CD14-positive monocyte (primary cell): ENCODE results near the gene CISH. TPM values are rescaled to one million over a fixed set of nuclear protein-coding genes. Genes with fewer than 3 reads are reported as not detected.

ENCODE experiments used
- DNase-seq, 3 donors: peaks; one replicate each; pipeline ENCODE4 v3.0.0-alpha.2; 2011 to 2022
- H2AFZ ChIP-seq: 2 replicates; pipeline ENCODE4 v1.6.0; 2012; ENCODE audit warnings: mild to moderate bottlenecking, low read depth, low read length, inconsistent platforms; ENCODE audit not compliant: insufficient read depth, poor library complexity, severe bottlenecking
- H3K27ac ChIP-seq, 2 donors: 1 replicate in 1 of 2; 2 replicates in 1 of 2; pipeline ENCODE4 v1.5.1; 2012 to 2013; ENCODE audit warnings: low read length in 2 of 2, control low read depth in 1 of 2, inconsistent platforms in 1 of 2, low read depth in 1 of 2, mild to moderate bottlenecking in 1 of 2
- H3K27me3 ChIP-seq, 2 donors: one replicate each; pipeline versions ENCODE4 v1.6.0 to v1.6.1; 2011 to 2013; ENCODE audit warnings: low read length in 2 of 2; ENCODE audit not compliant: control insufficient read depth in 2 of 2, insufficient read depth in 2 of 2
- H3K36me3 ChIP-seq, 2 donors: replicated peaks in 1 of 2; 1 replicate in 1 of 2; 2 replicates in 1 of 2; pipeline versions ENCODE4 v1.5.1 to v1.6.1; 2012 to 2013; ENCODE audit warnings: low read length in 2 of 2, control low read depth in 1 of 2, inconsistent platforms in 1 of 2, mild to moderate bottlenecking in 1 of 2; ENCODE audit not compliant: insufficient read depth in 2 of 2, control insufficient read depth in 1 of 2
- H3K4me1 ChIP-seq, 2 donors: 1 replicate in 1 of 2; 2 replicates in 1 of 2; pipeline versions ENCODE4 v1.5.1 to v1.6.1; 2012 to 2013; ENCODE audit warnings: low read length in 2 of 2, control low read depth in 1 of 2, inconsistent platforms in 1 of 2, mild to moderate bottlenecking in 1 of 2, moderate library complexity in 1 of 2; ENCODE audit not compliant: insufficient read depth in 2 of 2, control insufficient read depth in 1 of 2
- H3K4me2 ChIP-seq: replicated peaks from 2 replicates; pipeline ENCODE3; 2012; ENCODE audit warnings: low read length, moderate library complexity, mild to moderate bottlenecking; ENCODE audit not compliant: poor library complexity, severe bottlenecking; ENCODE audit errors: extremely low read depth
- H3K4me3 ChIP-seq, 3 experiments: fragments of 200-600 bp in 1 of 3; sonication (generic) in 1 of 3; replicated peaks in 1 of 3; 1 replicate in 2 of 3; 2 replicates in 1 of 3; pipeline ENCODE4 v1.5.1; 2011 to 2013; ENCODE audit warnings: low read length in 3 of 3, mild to moderate bottlenecking in 3 of 3, control low read depth in 2 of 3, low read depth in 2 of 3, inconsistent platforms in 1 of 3, moderate library complexity in 1 of 3
- H3K79me2 ChIP-seq: 2 replicates; pipeline ENCODE4 v1.6.0; 2012; ENCODE audit warnings: mild to moderate bottlenecking, control low read depth, inconsistent platforms, low read length, moderate library complexity; ENCODE audit not compliant: insufficient read depth
- H3K9ac ChIP-seq: 2 replicates; pipeline ENCODE4 v1.6.0; 2017; ENCODE audit warnings: low read length, mild to moderate bottlenecking; ENCODE audit not compliant: insufficient read depth, poor library complexity, severe bottlenecking
- H3K9me3 ChIP-seq, 2 donors: replicated peaks in 1 of 2; 1 replicate in 1 of 2; 2 replicates in 1 of 2; pipeline versions ENCODE4 v1.5.1 to v1.6.1; 2012 to 2013; ENCODE audit warnings: low read length in 2 of 2, control low read depth in 1 of 2; ENCODE audit not compliant: control insufficient read depth in 1 of 2, insufficient read depth in 1 of 2
- H4K20me1 ChIP-seq: 2 replicates; pipeline ENCODE4 v1.6.0; 2012; ENCODE audit warnings: mild to moderate bottlenecking, low read length, control low read depth, moderate library complexity; ENCODE audit not compliant: insufficient read depth
- H3K27ac Mint-ChIP-seq, 7 donors: one replicate each; pipeline ENCODE4 v1.8.0; 2020; ENCODE audit warnings: mild to moderate bottlenecking in 7 of 7, mixed read lengths in 7 of 7, moderate library complexity in 6 of 7, inconsistent platforms in 2 of 7
- H3K27me3 Mint-ChIP-seq, 3 donors: one replicate each; pipeline ENCODE4 v1.8.0; 2021 to 2022; ENCODE audit warnings: low read depth in 3 of 3, mild to moderate bottlenecking in 3 of 3, mixed read lengths in 3 of 3, moderate library complexity in 3 of 3, inconsistent platforms in 1 of 3
- H3K36me3 Mint-ChIP-seq, 2 donors: one replicate each; pipeline ENCODE4 v1.8.0; 2020; ENCODE audit warnings: mixed read lengths in 2 of 2, inconsistent platforms in 1 of 2, mild to moderate bottlenecking in 1 of 2
- H3K4me1 Mint-ChIP-seq: one replicate; pipeline ENCODE4 v1.8.0; 2020; ENCODE audit warnings: mild to moderate bottlenecking, mixed read lengths
- H3K4me3 Mint-ChIP-seq, 2 donors: one replicate each; pipeline ENCODE4 v1.8.0; 2020; ENCODE audit warnings: mild to moderate bottlenecking in 2 of 2, mixed read lengths in 2 of 2, moderate library complexity in 1 of 2
- H3K9me3 Mint-ChIP-seq, 7 donors: one replicate each; pipeline ENCODE4 v1.8.0; 2020 to 2022; ENCODE audit warnings: mixed read lengths in 7 of 7, mild to moderate bottlenecking in 6 of 7, moderate library complexity in 6 of 7, inconsistent platforms in 2 of 7
- WGBS: methylation state at CpG from one replicate; pipeline ENCODE4 v1.1.5; 2013; ENCODE audit warnings: missing lambda C conversion rate; ENCODE audit not compliant: insufficient coverage; 5-methylcytosine and 5-hydroxymethylcytosine counted together
- intact Hi-C, 2 donors: fragments of 100-400 bp; cut with micrococcal nuclease; formaldehyde crosslinking; loops; one replicate each; pipeline versions ENCODE4 v1.15.0 to v1.15.1; 2023
- polyA plus RNA-seq, 3 donors: library from polyadenylated mRNA; depleted of rRNA in 1 of 3; unstranded in 2 of 3; stranded (reverse) in 1 of 3; fragments of 300-500 nt in 2 of 3; fragments of >200 nt in 1 of 3; fragmentation: Illumina TruSeq in 2 of 3; gene quantifications; 1 replicate in 2 of 3; 2 replicates in 1 of 3; pipeline ENCODE4 v1.2.3, GENCODE V29; 2012 to 2021
- TF ChIP-seq, protein P1 (sequence below): fragments of 200-600 bp; IDR thresholded peaks from one replicate; pipeline ENCODE4 v1.8.0; 2022; ENCODE audit warnings: antibody characterized with exemption, mild to moderate bottlenecking

CISH gene
- polyA plus RNA-seq, 3 donors = 2.9 to 20.1 (median 6.2) TPM

DNA sequence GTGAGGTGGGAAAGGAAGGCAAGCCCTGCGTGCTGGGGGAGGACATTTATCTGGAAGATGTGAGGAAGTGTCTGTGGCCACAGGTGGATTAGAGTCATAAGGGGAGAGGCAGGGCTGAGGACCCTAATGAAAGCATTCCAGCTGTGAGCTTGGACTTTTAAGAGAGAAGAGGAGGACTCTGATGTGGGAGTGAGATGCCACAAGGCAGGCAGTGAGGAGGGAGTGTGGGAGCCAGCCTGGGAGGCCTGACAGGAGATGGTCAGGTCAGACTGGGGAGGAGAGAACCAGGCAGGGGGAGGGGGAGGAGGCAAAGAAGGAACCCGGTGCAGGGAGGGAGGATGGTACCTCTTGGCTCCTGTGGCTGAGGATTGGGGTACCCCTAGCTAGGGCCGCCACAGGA lies 26.4 kb upstream of the CISH start:
- H3K9ac ChIP-seq = no peak overlapping the region
- H3K4me3 Mint-ChIP-seq = no peak overlapping the region
- no peaks in the 10 kb centered on the region for H3K27me3 Mint-ChIP-seq
- peaks cover 52 to 72% of the 10 kb centered on the region in 2 donors for H3K36me3 ChIP-seq
- peaks cover 0 to 4% (median 0%) of the 10 kb centered on the region in 7 donors for H3K9me3 Mint-ChIP-seq
- H4K20me1 ChIP-seq = peaks cover 100% of the 10 kb centered on the region
- TF ChIP-seq, protein P1, sequence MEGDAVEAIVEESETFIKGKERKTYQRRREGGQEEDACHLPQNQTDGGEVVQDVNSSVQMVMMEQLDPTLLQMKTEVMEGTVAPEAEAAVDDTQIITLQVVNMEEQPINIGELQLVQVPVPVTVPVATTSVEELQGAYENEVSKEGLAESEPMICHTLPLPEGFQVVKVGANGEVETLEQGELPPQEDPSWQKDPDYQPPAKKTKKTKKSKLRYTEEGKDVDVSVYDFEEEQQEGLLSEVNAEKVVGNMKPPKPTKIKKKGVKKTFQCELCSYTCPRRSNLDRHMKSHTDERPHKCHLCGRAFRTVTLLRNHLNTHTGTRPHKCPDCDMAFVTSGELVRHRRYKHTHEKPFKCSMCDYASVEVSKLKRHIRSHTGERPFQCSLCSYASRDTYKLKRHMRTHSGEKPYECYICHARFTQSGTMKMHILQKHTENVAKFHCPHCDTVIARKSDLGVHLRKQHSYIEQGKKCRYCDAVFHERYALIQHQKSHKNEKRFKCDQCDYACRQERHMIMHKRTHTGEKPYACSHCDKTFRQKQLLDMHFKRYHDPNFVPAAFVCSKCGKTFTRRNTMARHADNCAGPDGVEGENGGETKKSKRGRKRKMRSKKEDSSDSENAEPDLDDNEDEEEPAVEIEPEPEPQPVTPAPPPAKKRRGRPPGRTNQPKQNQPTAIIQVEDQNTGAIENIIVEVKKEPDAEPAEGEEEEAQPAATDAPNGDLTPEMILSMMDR = no peak
- peaks cover 36% of the 10 kb centered on the region for H3K4me1 Mint-ChIP-seq
- no peak overlapping the region for H3K4me2 ChIP-seq
- peaks cover 12 to 25% of the 10 kb centered on the region in 2 donors for H3K4me1 ChIP-seq
- H3K36me3 Mint-ChIP-seq = peaks cover 58 to 75% of the 10 kb centered on the region in 2 donors
- no peaks in the 10 kb centered on the region for H3K9me3 ChIP-seq
- peak overlapping the region in 5 of 7 donors; percentile 6 to 92 (median 74) for H3K27ac Mint-ChIP-seq
- no peak overlapping the region for H2AFZ ChIP-seq
- 38% methylated on average over 3 of the region's 3 CpGs for WGBS
- H3K27ac ChIP-seq = peak overlapping the region in 1 of 2 donors; percentile 50
- intact Hi-C loops = no loop called here
- H3K4me3 ChIP-seq = no peak overlapping the region
- H3K27me3 ChIP-seq = no peaks in the 10 kb centered on the region
- H3K79me2 ChIP-seq = peaks cover 96% of the 10 kb centered on the region
- no peak for DNase-seq

DNA sequence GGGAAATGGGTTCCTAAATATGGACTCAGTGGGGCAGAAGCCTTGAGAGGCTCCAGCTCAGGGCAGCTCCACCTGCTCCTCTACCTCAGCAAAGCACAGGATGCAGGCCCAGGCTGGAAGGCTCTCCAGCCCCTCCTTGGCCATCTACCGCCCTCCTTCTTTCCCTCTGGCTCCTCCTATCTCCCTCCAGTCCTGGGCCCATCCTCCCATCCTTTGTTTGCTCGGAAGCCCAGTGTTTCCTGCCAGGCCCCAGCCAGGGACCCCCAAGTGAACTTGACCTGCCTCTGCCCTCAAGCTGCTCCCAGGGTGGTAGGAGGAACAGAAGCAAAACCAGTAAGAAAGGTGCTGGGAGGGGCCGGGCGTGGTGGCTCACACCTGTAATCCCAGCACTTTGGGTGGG lies 25.4 kb upstream of the CISH start:
- Histone ChIP-seq H3K27ac (peak overlapping the region in 1 of 2 donors; percentile 42), H3K9ac (no peak overlapping the region), H3K4me2 (no peak overlapping the region), H3K79me2 (peaks cover 98% of the 10 kb centered on the region), H3K4me1 (peaks cover 21 to 34% of the 10 kb centered on the region in 2 donors), H2AFZ (no peak overlapping the region), H3K9me3 (no peaks in the 10 kb centered on the region), H3K27me3 (no peaks in the 10 kb centered on the region), H3K36me3 (peaks cover 43 to 63% of the 10 kb centered on the region in 2 donors), H4K20me1 (peaks cover 100% of the 10 kb centered on the region), H3K4me3 (no peak overlapping the region)
- 60% methylated on average over 1 of the region's 4 CpGs for WGBS
- H3K36me3 Mint-ChIP-seq = peaks cover 51 to 66% of the 10 kb centered on the region in 2 donors
- no peak overlapping the region for H3K4me3 Mint-ChIP-seq
- no peaks in the 10 kb centered on the region for H3K27me3 Mint-ChIP-seq
- H3K4me1 Mint-ChIP-seq = peaks cover 45% of the 10 kb centered on the region
- intact Hi-C loops = no loop called here
- H3K27ac Mint-ChIP-seq = peak overlapping the region in 6 of 7 donors; percentile 6 to 92 (median 75)
- no peak for DNase-seq
- TF ChIP-seq, protein P1 = no peak
- peaks cover 0 to 4% (median 0%) of the 10 kb centered on the region in 7 donors for H3K9me3 Mint-ChIP-seq
